Measurements from ENCODE around the gene PIGP.
"Not testable (repeated sequence)": the region's sequence is repeated elsewhere in the genome, so short reads cannot be mapped to it uniquely, and the experiment has no call there.

The PIGP gene

GRCh38 chr21:37075214-37075770 lies 2.4 kb upstream of the PIGP start:
- DNase-seq = no peak

GRCh38 chr21:37074546-37074945 lies 1.7 kb upstream of the PIGP start:
- no peak for DNase-seq

GRCh38 chr21:37074197-37074510 lies 1.3 kb upstream of the PIGP start:
- no peak for DNase-seq

GRCh38 chr21:37073417-37074196 lies 736 bp upstream of the PIGP start:
- DNase-seq = peak; percentile 58 to 67 (median 60)

- peak in 3 of 4 experiments; percentile 50 to 68 (median 60) for DNase-seq
Measured at GRCh38 chr21:37072274-37072987, 440 bp downstream of the PIGP start.

- DNase-seq = no peak
Measured at GRCh38 chr21:37071561-37072273, 1.2 kb downstream of the PIGP start.

- no peak for DNase-seq
Measured at GRCh38 chr21:37065561-37066177, 7.2 kb downstream of the PIGP start.

GRCh38 chr21:37064841-37065240 lies 8.0 kb downstream of the PIGP start:
- DNase-seq = no peak

GRCh38 chr21:37063433-37063832 lies 9.4 kb downstream of the PIGP start:
- DNase-seq = no peak

- no peak for DNase-seq
Measured at GRCh38 chr21:37062593-37062935, 10.3 kb downstream of the PIGP start.

GRCh38 chr21:37061926-37062592 lies 10.8 kb downstream of the PIGP start:
- DNase-seq = no peak

- DNase-seq = no peak
Measured at GRCh38 chr21:37060296-37060695, 12.6 kb downstream of the PIGP start.

GRCh38 chr21:37059181-37059580 lies 13.7 kb downstream of the PIGP start:
- no peak for DNase-seq

- DNase-seq = no peak
Measured at GRCh38 chr21:37058261-37058660, 14.6 kb downstream of the PIGP start.

- DNase-seq = no peak
Measured at GRCh38 chr21:37057614-37058013, 15.3 kb downstream of the PIGP start.

- DNase-seq = no peak
Measured at GRCh38 chr21:37055271-37055855, 17.5 kb downstream of the PIGP start.

- DNase-seq = not testable (repeated sequence)
Measured at GRCh38 chr21:37049741-37050140, 23.1 kb downstream of the PIGP start.

- DNase-seq = no peak
Measured at GRCh38 chr21:37047079-37047478, 25.8 kb downstream of the PIGP start.

GRCh38 chr21:37045556-37045955 lies 27.3 kb downstream of the PIGP start:
- DNase-seq = no peak

GRCh38 chr21:37045149-37045548 lies 27.7 kb downstream of the PIGP start:
- DNase-seq = no peak

GRCh38 chr21:37044643-37045042 lies 28.2 kb downstream of the PIGP start:
- DNase-seq = no peak

- no peak for DNase-seq
Measured at GRCh38 chr21:37043818-37044217, 29.1 kb downstream of the PIGP start.

Measured in activated CD4-positive, CD25-positive, alpha-beta regulatory T cell (primary cell).